PC-9 (cell line): ENCODE measurements around the gene GRIP1.

Experiments used
- CTCF ChIP-seq: fragments of 200-600 bp; sonication (generic); conservative IDR thresholded peaks from 2 replicates; pipeline ENCODE4 v1.6.1; 2017; ENCODE audit warnings: mixed run types, antibody characterized with exemption, mild to moderate bottlenecking, moderate library complexity
- EZH2 ChIP-seq: fragments of 200-600 bp; sonication (generic); IDR thresholded peaks from 2 replicates; pipeline ENCODE4 v1.8.0; 2017; ENCODE audit warnings: antibody characterized with exemption, low read depth

GRCh38 chr12:66531766-66532165 is 147.1 kb downstream of the GRIP1 start:
- no peak for TF ChIP-seq CTCF
- no peak for TF ChIP-seq EZH2
